Measurements from ENCODE around the gene DDX1.

DNA sequence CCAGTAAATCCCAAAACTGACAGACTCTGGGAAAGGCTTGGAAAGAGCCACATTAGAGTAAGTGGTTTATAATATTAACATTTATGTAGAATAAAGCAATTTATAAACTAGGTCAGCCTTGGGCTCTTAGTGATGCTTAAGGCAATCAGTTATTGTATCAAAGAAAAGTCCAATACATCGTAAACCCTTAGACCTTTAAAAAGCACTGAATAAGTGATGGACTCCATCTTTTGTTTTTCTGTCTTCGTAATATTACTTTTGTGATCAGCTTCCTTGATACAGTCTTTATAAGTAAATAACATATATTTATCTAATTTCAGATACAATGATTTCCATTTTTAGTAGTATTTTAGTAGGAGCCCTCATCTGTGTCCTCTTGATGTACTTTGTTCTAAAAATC, 28.7 kb downstream of the DDX1 start:
- TF ChIP-seq, protein P1, sequence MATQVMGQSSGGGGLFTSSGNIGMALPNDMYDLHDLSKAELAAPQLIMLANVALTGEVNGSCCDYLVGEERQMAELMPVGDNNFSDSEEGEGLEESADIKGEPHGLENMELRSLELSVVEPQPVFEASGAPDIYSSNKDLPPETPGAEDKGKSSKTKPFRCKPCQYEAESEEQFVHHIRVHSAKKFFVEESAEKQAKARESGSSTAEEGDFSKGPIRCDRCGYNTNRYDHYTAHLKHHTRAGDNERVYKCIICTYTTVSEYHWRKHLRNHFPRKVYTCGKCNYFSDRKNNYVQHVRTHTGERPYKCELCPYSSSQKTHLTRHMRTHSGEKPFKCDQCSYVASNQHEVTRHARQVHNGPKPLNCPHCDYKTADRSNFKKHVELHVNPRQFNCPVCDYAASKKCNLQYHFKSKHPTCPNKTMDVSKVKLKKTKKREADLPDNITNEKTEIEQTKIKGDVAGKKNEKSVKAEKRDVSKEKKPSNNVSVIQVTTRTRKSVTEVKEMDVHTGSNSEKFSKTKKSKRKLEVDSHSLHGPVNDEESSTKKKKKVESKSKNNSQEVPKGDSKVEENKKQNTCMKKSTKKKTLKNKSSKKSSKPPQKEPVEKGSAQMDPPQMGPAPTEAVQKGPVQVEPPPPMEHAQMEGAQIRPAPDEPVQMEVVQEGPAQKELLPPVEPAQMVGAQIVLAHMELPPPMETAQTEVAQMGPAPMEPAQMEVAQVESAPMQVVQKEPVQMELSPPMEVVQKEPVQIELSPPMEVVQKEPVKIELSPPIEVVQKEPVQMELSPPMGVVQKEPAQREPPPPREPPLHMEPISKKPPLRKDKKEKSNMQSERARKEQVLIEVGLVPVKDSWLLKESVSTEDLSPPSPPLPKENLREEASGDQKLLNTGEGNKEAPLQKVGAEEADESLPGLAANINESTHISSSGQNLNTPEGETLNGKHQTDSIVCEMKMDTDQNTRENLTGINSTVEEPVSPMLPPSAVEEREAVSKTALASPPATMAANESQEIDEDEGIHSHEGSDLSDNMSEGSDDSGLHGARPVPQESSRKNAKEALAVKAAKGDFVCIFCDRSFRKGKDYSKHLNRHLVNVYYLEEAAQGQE (IDR thresholded peaks at IDR 0.05; ENCODE audit: insufficient read depth in 1 of 2, low read depth in 2 of 2, low read length in 2 of 2) = no peak
- no peak for TF ChIP-seq TAF1 (IDR thresholded peaks at IDR 0.05; ENCODE audit: borderline replicate concordance, insufficient read depth, low read length)

All from PFSK-1 (cell line).